Caco-2 (cell line): ENCODE data around the gene CTSD. TPM values are rescaled to one million over a fixed set of nuclear protein-coding genes. Genes with fewer than 3 reads are reported as not detected.

Source experiments
- BruUV-seq: library from RNA; stranded (reverse); fragments of 400-500 nt; replicated peaks from 2 replicates; lab custom pipeline; 2021; lab: Mats Ljungman, UMichigan
- CTCF ChIA-PET: fragments of 300-600 bp; sonication (Branson Sonifier 250); formaldehyde crosslinking; loops from one replicate; lab custom pipeline; 2022; ENCODE audit warnings: antibody characterized with exemption; lab: Charles Lee
- POLR2A ChIA-PET: fragments of 300-600 bp; sonication (Branson Sonifier 250); formaldehyde crosslinking; loops from one replicate; lab custom pipeline; 2022; ENCODE audit warnings: antibody characterized with exemption; lab: Charles Lee
- DNase-seq, 2 experiments: peaks; one replicate each; pipeline versions ENCODE4 v3.0.0 to v3.0.0-alpha.2; 2020 to 2022
- H3K27me3 ChIP-seq: replicated peaks from 2 replicates; pipeline ENCODE4 v1.6.0; 2011; ENCODE audit warnings: low read length; ENCODE audit not compliant: control insufficient read depth, insufficient read depth
- H3K36me3 ChIP-seq: 2 replicates; pipeline ENCODE4 v1.5.1; 2011; ENCODE audit warnings: low read length; ENCODE audit not compliant: control insufficient read depth, insufficient read depth
- H3K4me1 ChIP-seq: fragments of 250-450 bp; sonication (Bioruptor Pico); 2 replicates; pipeline ENCODE4 v1.5.1; 2020; ENCODE audit warnings: mild to moderate bottlenecking
- H3K4me3 ChIP-seq: 2 replicates; pipeline ENCODE4 v1.5.1; 2011; ENCODE audit warnings: low read depth, mild to moderate bottlenecking, control low read depth, low read length
- H3K9me3 ChIP-seq: fragments of 250-450 bp; sonication (Bioruptor Pico); 2 replicates; pipeline ENCODE4 v1.5.1; 2020; ENCODE audit warnings: mild to moderate bottlenecking, moderate library complexity
- H3K27ac Mint-ChIP-seq: one replicate; pipeline ENCODE4 v1.8.0; 2022; ENCODE audit warnings: mixed read lengths; ENCODE audit not compliant: unreplicated experiment
- H3K27me3 Mint-ChIP-seq: one replicate; pipeline ENCODE4 v1.8.0; 2022; ENCODE audit warnings: mixed read lengths; ENCODE audit not compliant: insufficient read depth, unreplicated experiment
- H3K36me3 Mint-ChIP-seq: one replicate; pipeline ENCODE4 v1.8.0; 2022; ENCODE audit warnings: mild to moderate bottlenecking, mixed read lengths; ENCODE audit not compliant: insufficient read depth, unreplicated experiment
- H3K4me1 Mint-ChIP-seq: one replicate; pipeline ENCODE4 v1.8.0; 2022; ENCODE audit warnings: low read depth, mixed read lengths; ENCODE audit not compliant: unreplicated experiment
- H3K4me3 Mint-ChIP-seq: one replicate; pipeline ENCODE4 v1.8.0; 2022; ENCODE audit warnings: mild to moderate bottlenecking, moderate library complexity, mixed read lengths; ENCODE audit not compliant: unreplicated experiment
- H3K9me3 Mint-ChIP-seq: one replicate; pipeline ENCODE4 v1.8.0; 2022; ENCODE audit warnings: mixed read lengths; ENCODE audit not compliant: unreplicated experiment
- CTCF ChIP-seq, 2 experiments: fragments of 200-600 bp in 1 of 2; IDR thresholded peaks; 1 replicate in 1 of 2; 2 replicates in 1 of 2; pipeline versions ENCODE4 v1.5.1 to v1.8.0; 2011 to 2022; ENCODE audit warnings: antibody characterized with exemption in 1 of 2, control low read depth in 1 of 2, inconsistent platforms in 1 of 2, low read depth in 1 of 2, low read length in 1 of 2, mild to moderate bottlenecking in 1 of 2, moderate library complexity in 1 of 2; ENCODE audit not compliant: insufficient read depth in 1 of 2, severe bottlenecking in 1 of 2, unreplicated experiment in 1 of 2
- intact Hi-C: fragments of 100-400 bp; cut with micrococcal nuclease; formaldehyde crosslinking; loops from one replicate; pipeline ENCODE4 v1.10.0; 2022; ENCODE audit not compliant: unreplicated experiment
- total RNA-seq: library from RNA; stranded (reverse); gene quantifications from 2 replicates; pipeline ENCODE4 v1.2.3, GENCODE V29; 2022

The CTSD gene
- total RNA-seq, 1 experiment from 2014 or later = 335 TPM

- Mint-ChIP-seq H3K4me1 (peaks cover 13% of the 10 kb centered on the region), H3K27ac (no peak overlapping the region), H3K36me3 (no peaks in the 10 kb centered on the region), H3K4me3 (no peak overlapping the region), H3K27me3 (no peaks in the 10 kb centered on the region), H3K9me3 (no peaks in the 10 kb centered on the region)
- CTCF ChIA-PET = interaction anchor here (1.1 kb wide), 2 partner anchors 36 to 104 kb away, joined by 3 to 7 read pairs; no protein-coding TSS in a partner anchor
- Histone ChIP-seq H3K4me1 (no peaks in the 10 kb centered on the region), H3K4me3 (no peak overlapping the region), H3K9me3 (no peaks in the 10 kb centered on the region), H3K27me3 (no peaks in the 10 kb centered on the region), H3K36me3 (no peaks in the 10 kb centered on the region)
- POLR2A ChIA-PET = no interaction called here
- no peak for TF ChIP-seq CTCF (IDR thresholded peaks at IDR 0.05; ENCODE audit: insufficient read depth in 1 of 2, low read depth in 1 of 2, low read length in 1 of 2, severe bottlenecking in 1 of 2, unreplicated experiment in 1 of 2)
- no TSS peak for BruUV-seq
- intact Hi-C loops = no loop called here
- DNase-seq = no peak
Measured at GRCh38 chr11:1797391-1798125, 33.8 kb upstream of the CTSD start.

- Histone ChIP-seq H3K4me1 (no peaks in the 10 kb centered on the region), H3K4me3 (no peak overlapping the region), H3K36me3 (no peaks in the 10 kb centered on the region), H3K27me3 (no peaks in the 10 kb centered on the region), H3K9me3 (no peaks in the 10 kb centered on the region)
- ChIA-PET POLR2A (no interaction called here), CTCF (interaction anchor here (0.5 to 1.1 kb wide), 8 partner anchors 11 to 809 kb away, joined by 3 to 7 read pairs (median 4); no protein-coding TSS in a partner anchor)
- Mint-ChIP-seq H3K27me3 (no peaks in the 10 kb centered on the region), H3K36me3 (no peaks in the 10 kb centered on the region), H3K4me1 (peaks cover 18% of the 10 kb centered on the region), H3K4me3 (no peak overlapping the region), H3K9me3 (peaks cover 7% of the 10 kb centered on the region), H3K27ac (peak overlapping the region; percentile 10)
- peak in 1 of 2 experiments; percentile 20 for TF ChIP-seq CTCF (IDR thresholded peaks at IDR 0.05; ENCODE audit: insufficient read depth in 1 of 2, low read depth in 1 of 2, low read length in 1 of 2, severe bottlenecking in 1 of 2, unreplicated experiment in 1 of 2)
- peak in 1 of 2 experiments; percentile 36 for DNase-seq
- intact Hi-C loops = no loop called here
- no TSS peak for BruUV-seq
Measured at GRCh38 chr11:1796413-1797011, 32.8 kb upstream of the CTSD start.

- Mint-ChIP-seq H3K4me3 (no peak overlapping the region), H3K9me3 (peaks cover 9% of the 10 kb centered on the region), H3K27ac (no peak overlapping the region), H3K27me3 (no peaks in the 10 kb centered on the region), H3K36me3 (no peaks in the 10 kb centered on the region), H3K4me1 (peaks cover 12% of the 10 kb centered on the region)
- Histone ChIP-seq H3K36me3 (no peaks in the 10 kb centered on the region), H3K27me3 (no peaks in the 10 kb centered on the region), H3K4me1 (no peaks in the 10 kb centered on the region), H3K4me3 (no peak overlapping the region), H3K9me3 (no peaks in the 10 kb centered on the region)
- intact Hi-C loops = no loop called here
- TF ChIP-seq CTCF (IDR thresholded peaks at IDR 0.05; ENCODE audit: insufficient read depth in 1 of 2, low read depth in 1 of 2, low read length in 1 of 2, severe bottlenecking in 1 of 2, unreplicated experiment in 1 of 2) = no peak
- CTCF ChIA-PET = interaction anchor here (0.7 kb wide), 1 partner anchor 61 kb away, joined by 3 read pairs; no protein-coding TSS in a partner anchor
- BruUV-seq = no TSS peak
- no peak for DNase-seq
- POLR2A ChIA-PET = no interaction called here
Measured at GRCh38 chr11:1793081-1793480, 29.4 kb upstream of the CTSD start.
